H9 (cell line): ENCODE measurements around the gene SETD1A. TPM values are rescaled to one million over a fixed set of nuclear protein-coding genes. Genes with fewer than 3 reads are reported as not detected.

ENCODE experiments used
- DNase-seq: peaks from one replicate; pipeline ENCODE4 v3.0.0-alpha.2; 2017
- H2AFZ ChIP-seq: one replicate; pipeline ENCODE4 v1.6.1; 2013; ENCODE audit warnings: mild to moderate bottlenecking, low read length, control low read depth, moderate library complexity
- H2AK5ac ChIP-seq: 2 replicates; pipeline ENCODE4 v1.6.1; 2013; ENCODE audit warnings: low read length, control low read depth, mixed read lengths; ENCODE audit not compliant: insufficient read length
- H2BK120ac ChIP-seq: one replicate; pipeline ENCODE4 v1.6.1; 2013; ENCODE audit warnings: low read depth, mild to moderate bottlenecking, low read length, control low read depth, inconsistent platforms; ENCODE audit not compliant: poor library complexity, severe bottlenecking
- H2BK12ac ChIP-seq: 2 replicates; pipeline ENCODE4 v1.6.1; 2013; ENCODE audit warnings: low read length, control low read depth, mixed read lengths, low read depth; ENCODE audit not compliant: insufficient read length
- H2BK15ac ChIP-seq: 2 replicates; pipeline ENCODE4 v1.6.1; 2013; ENCODE audit warnings: low read depth, low read length, control low read depth
- H2BK20ac ChIP-seq: one replicate; pipeline ENCODE4 v1.6.1; 2013; ENCODE audit warnings: low read depth, mild to moderate bottlenecking, low read length, control low read depth, inconsistent platforms; ENCODE audit not compliant: poor library complexity, severe bottlenecking
- H2BK5ac ChIP-seq: 2 replicates; pipeline ENCODE4 v1.6.1; 2013; ENCODE audit warnings: low read length, control low read depth, mixed read lengths; ENCODE audit not compliant: insufficient read length
- H3K14ac ChIP-seq: 2 replicates; pipeline ENCODE4 v1.6.1; 2013; ENCODE audit warnings: low read length, control low read depth; ENCODE audit not compliant: insufficient read depth
- H3K18ac ChIP-seq: 2 replicates; pipeline ENCODE4 v1.6.1; 2013; ENCODE audit warnings: low read depth, mild to moderate bottlenecking, mixed read lengths, low read length, control low read depth; ENCODE audit not compliant: insufficient read length
- H3K23ac ChIP-seq: 2 replicates; pipeline ENCODE4 v1.6.1; 2013; ENCODE audit warnings: low read length, control low read depth, mixed read lengths, low read depth; ENCODE audit not compliant: insufficient read length
- H3K23me2 ChIP-seq: 2 replicates; pipeline ENCODE4 v1.6.1; 2013; ENCODE audit warnings: low read depth, mild to moderate bottlenecking, mixed read lengths, low read length, control low read depth; ENCODE audit not compliant: insufficient read length, poor library complexity, severe bottlenecking
- H3K27ac ChIP-seq: 2 replicates; pipeline ENCODE4 v1.5.1; 2013; ENCODE audit warnings: low read length, control low read depth, mixed read lengths, low read depth; ENCODE audit not compliant: insufficient read length
- H3K27me3 ChIP-seq: 2 replicates; pipeline ENCODE4 v1.6.1; 2013; ENCODE audit warnings: low read length, control low read depth, inconsistent platforms; ENCODE audit not compliant: insufficient read depth
- H3K4ac ChIP-seq: 2 replicates; pipeline ENCODE4 v1.6.1; 2013; ENCODE audit warnings: low read depth, mild to moderate bottlenecking, control low read depth, inconsistent platforms, low read length, moderate library complexity
- H3K4me1 ChIP-seq: 2 replicates; pipeline ENCODE4 v1.6.1; 2013; ENCODE audit warnings: low read length, control low read depth, inconsistent platforms; ENCODE audit not compliant: insufficient read depth
- H3K4me2 ChIP-seq: 2 replicates; pipeline ENCODE4 v1.6.1; 2013; ENCODE audit warnings: low read length, control low read depth, mixed read lengths; ENCODE audit not compliant: insufficient read length, insufficient read depth
- H3K56ac ChIP-seq: 2 replicates; pipeline ENCODE4 v1.6.1; 2013; ENCODE audit warnings: low read depth, mild to moderate bottlenecking, mixed read lengths, low read length, control low read depth; ENCODE audit not compliant: insufficient read length
- H3K79me1 ChIP-seq: 2 replicates; pipeline ENCODE4 v1.6.1; 2013; ENCODE audit warnings: low read depth, mild to moderate bottlenecking, moderate library complexity, low read length, control low read depth, inconsistent platforms; ENCODE audit not compliant: insufficient read depth, poor library complexity, severe bottlenecking
- H3K79me2 ChIP-seq: 2 replicates; pipeline ENCODE4 v1.6.1; 2013; ENCODE audit warnings: low read length, control low read depth, inconsistent platforms; ENCODE audit not compliant: insufficient read depth
- H3K9ac ChIP-seq: 2 replicates; pipeline ENCODE4 v1.6.1; 2013; ENCODE audit warnings: low read length, control low read depth, mixed read lengths; ENCODE audit not compliant: insufficient read length; ENCODE audit errors: extremely low read depth
- H3K9me3 ChIP-seq: one replicate; pipeline ENCODE4 v1.6.1; 2013; ENCODE audit warnings: low read depth, low read length, inconsistent platforms; ENCODE audit not compliant: control insufficient read depth
- H3T11ph ChIP-seq: one replicate; pipeline ENCODE4 v1.6.1; 2013; ENCODE audit warnings: mild to moderate bottlenecking, low read length, control low read depth, inconsistent platforms
- H4K20me1 ChIP-seq: one replicate; pipeline ENCODE4 v1.6.1; 2013; ENCODE audit not compliant: control insufficient read depth, insufficient read length, insufficient read depth
- H4K5ac ChIP-seq: 2 replicates; pipeline ENCODE4 v1.6.1; 2013; ENCODE audit warnings: low read depth, mild to moderate bottlenecking, mixed read lengths, low read length, control low read depth; ENCODE audit not compliant: insufficient read length
- H4K8ac ChIP-seq: replicated peaks from 2 replicates; pipeline ENCODE4 v1.6.1; 2013; ENCODE audit warnings: low read length, control low read depth, mixed read lengths, low read depth; ENCODE audit not compliant: insufficient read length
- H4K91ac ChIP-seq: 2 replicates; pipeline ENCODE4 v1.6.1; 2013; ENCODE audit warnings: low read depth, mild to moderate bottlenecking, moderate library complexity, mixed read lengths, low read length, control low read depth; ENCODE audit not compliant: insufficient read length
- H3K27ac Mint-ChIP-seq, 3 experiments: 2 replicates in 2 of 3; 3 replicates in 1 of 3; pipeline ENCODE4 v1.8.0; 2020 to 2021; ENCODE audit warnings: mixed read lengths in 3 of 3, mild to moderate bottlenecking in 1 of 3, moderate library complexity in 1 of 3
- H3K27me3 Mint-ChIP-seq: 2 replicates; pipeline ENCODE4 v1.8.0; 2021; ENCODE audit warnings: low read depth, mild to moderate bottlenecking, moderate library complexity, mixed read lengths
- H3K36me3 Mint-ChIP-seq, 3 experiments: 2 replicates in 2 of 3; 3 replicates in 1 of 3; pipeline ENCODE4 v1.8.0; 2020 to 2021; ENCODE audit warnings: low read depth in 3 of 3, mixed read lengths in 3 of 3; ENCODE audit not compliant: insufficient read depth in 1 of 3
- H3K4me1 Mint-ChIP-seq, 2 experiments: 2 replicates each; pipeline ENCODE4 v1.8.0; 2020; ENCODE audit warnings: mixed read lengths in 2 of 2
- H3K4me3 Mint-ChIP-seq, 2 experiments: 2 replicates in 1 of 2; 3 replicates in 1 of 2; pipeline ENCODE4 v1.8.0; 2020 to 2021; ENCODE audit warnings: mild to moderate bottlenecking in 2 of 2, mixed read lengths in 2 of 2, moderate library complexity in 1 of 2
- H3K9me3 Mint-ChIP-seq, 2 experiments: 2 replicates in 1 of 2; 3 replicates in 1 of 2; pipeline ENCODE4 v1.8.0; 2020; ENCODE audit warnings: mild to moderate bottlenecking in 2 of 2, mixed read lengths in 2 of 2, moderate library complexity in 1 of 2
- CTCF ChIP-seq: fragments of 200-600 bp; sonication (generic); conservative IDR thresholded peaks from 3 replicates; pipeline ENCODE4 v1.8.0; 2021; ENCODE audit warnings: antibody characterized with exemption, mild to moderate bottlenecking
- WGBS: extraction: QIAGEN DNeasy Blood & Tissue Kit; methylation state at CpG from one replicate; pipeline ENCODE4 v1.1.7; 2013; ENCODE audit warnings: missing lambda C conversion rate, low lambda C conversion rate, mixed read lengths; ENCODE audit not compliant: insufficient read length; ENCODE audit errors: extremely low coverage; 5-methylcytosine and 5-hydroxymethylcytosine counted together
- total RNA-seq: library from RNA; stranded (reverse); gene quantifications from 2 replicates; pipeline ENCODE4 v1.2.1, GENCODE V29; 2021

Gene SETD1A
- total RNA-seq, 1 experiment from 2014 or later: 36.9 TPM

DNA sequence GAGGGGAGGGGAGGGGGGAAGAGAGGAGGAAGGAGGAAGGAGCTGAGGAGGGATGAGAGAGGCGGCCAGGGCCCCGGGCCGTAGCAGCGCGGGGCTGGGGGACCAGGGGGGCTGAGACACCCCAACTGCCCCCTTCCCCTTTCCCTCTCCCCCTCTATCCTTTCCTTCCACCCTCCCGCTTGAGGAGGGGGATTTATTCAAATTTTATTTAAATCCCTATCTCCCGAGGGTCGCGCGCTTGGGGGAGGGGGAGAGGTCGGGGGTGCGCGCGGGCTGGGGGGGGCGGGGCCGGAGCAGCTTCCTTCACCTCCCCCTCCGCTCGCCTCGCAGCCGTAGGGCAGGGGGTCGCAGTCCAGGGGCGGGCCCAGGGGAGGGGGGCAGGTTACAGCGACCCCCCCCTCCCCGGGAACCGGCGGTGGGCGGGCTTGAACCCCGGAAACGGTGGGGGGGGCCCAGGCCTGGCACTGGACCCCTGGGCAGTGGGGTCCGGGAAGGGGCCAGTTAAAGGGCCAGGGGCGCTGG is 33.9 kb upstream of the SETD1A start, which contains the start of gene FBXL19:
TSS of gene FBXL19 (plus strand) at position 19 of the 522 bp plus-strand sequence. CDS start 2,183 bp downstream, outside the sequence.
- Mint-ChIP-seq H3K4me1 (peaks cover 12 to 24% of the 10 kb centered on the region in 2 experiments), H3K4me3 (peak within 1 kb of the TSS; percentile 93 to 100), H3K27me3 (no peaks in the 10 kb centered on the region), H3K36me3 (peaks cover 14 to 16% (median 16%) of the 10 kb centered on the region in 3 experiments), H3K9me3 (no peaks in the 10 kb centered on the region; a peak in 1 of 5 replicates), H3K27ac (peak within 1 kb of the TSS; percentile 100)
- Histone ChIP-seq H3K4me2 (peak within 1 kb of the TSS; percentile 84), H2AFZ (peak within 1 kb of the TSS; percentile 76), H2BK120ac (peak within 1 kb of the TSS; percentile 89), H4K91ac (no peak within 1 kb of the TSS), H2BK12ac (peak within 1 kb of the TSS; percentile 99), H3K9ac (peak within 1 kb of the TSS; percentile 96), H3T11ph (no peak within 1 kb of the TSS), H3K79me2 (no peaks in the 10 kb centered on the region), H3K23me2 (peaks cover 10% of the 10 kb centered on the region), H2BK20ac (no peak within 1 kb of the TSS), H2AK5ac (no peak within 1 kb of the TSS), H2BK5ac (peak within 1 kb of the TSS; percentile 99), H4K8ac (peak within 1 kb of the TSS; percentile 98), H4K20me1 (no peaks in the 10 kb centered on the region), H3K79me1 (no peaks in the 10 kb centered on the region), H3K56ac (peak within 1 kb of the TSS; percentile 91), H2BK15ac (no peak within 1 kb of the TSS), H3K4me1 (no peaks in the 10 kb centered on the region), H3K14ac (peak within 1 kb of the TSS; percentile 99), H3K9me3 (no peaks in the 10 kb centered on the region), H3K27ac (peak within 1 kb of the TSS; percentile 97), H4K5ac (peak within 1 kb of the TSS; percentile 99), H3K23ac (no peak within 1 kb of the TSS), H3K27me3 (no peaks in the 10 kb centered on the region), H3K18ac (peak within 1 kb of the TSS; percentile 99), H3K4ac (no peak within 1 kb of the TSS; the same call in 1 of the 2 replicates)
- WGBS: no CpG with 5 or more reads among the region's 31 CpGs
- TF ChIP-seq CTCF: no peak
- no peak for DNase-seq
